Measurements from ENCODE around the gene COL1A1.

Gene COL1A1

GRCh38 chr17:50151937-50152547, 49.4 kb downstream of the COL1A1 start:
- Histone ChIP-seq H3K9me3 (ENCODE audit: control insufficient read depth, insufficient read depth, low read length) (no peaks in the 10 kb centered on the region), H3K36me3 (ENCODE audit: control insufficient read depth, insufficient read depth, low read length) (no peaks in the 10 kb centered on the region), H3K27ac (ENCODE audit: low read length) (no peak overlapping the region), H3K4me3 (ENCODE audit: low read length) (peak overlapping the region; percentile 22; the same call in 1 of the 2 replicates), H3K27me3 (ENCODE audit: control insufficient read depth, insufficient read depth, low read length) (peaks cover 2% of the 10 kb centered on the region; the same call in 1 of the 2 replicates), H3K4me1 (ENCODE audit: control insufficient read depth, insufficient read depth, low read length) (peaks cover 6% of the 10 kb centered on the region)
- WGBS (ENCODE audit: insufficient coverage, insufficient read length), result no CpG with 5 or more reads among the region's 12 CpGs
- DNase-seq (ENCODE audit: low read depth, low spot score), result no peak

GRCh38 chr17:50151041-50151936, 50.1 kb downstream of the COL1A1 start:
- peaks cover 6% of the 10 kb centered on the region for H3K4me1 ChIP-seq (ENCODE audit: control insufficient read depth, insufficient read depth, low read length)
- H3K27me3 ChIP-seq (ENCODE audit: control insufficient read depth, insufficient read depth, low read length), result peaks cover 2% of the 10 kb centered on the region; the same call in 1 of the 2 replicates
- H3K4me3 ChIP-seq (ENCODE audit: low read length), result peak overlapping the region; percentile 44; the same call in 1 of the 2 replicates
- no peak overlapping the region for H3K27ac ChIP-seq (ENCODE audit: low read length)
- no peaks in the 10 kb centered on the region for H3K9me3 ChIP-seq (ENCODE audit: control insufficient read depth, insufficient read depth, low read length)
- H3K36me3 ChIP-seq (ENCODE audit: control insufficient read depth, insufficient read depth, low read length), result no peaks in the 10 kb centered on the region
- WGBS (ENCODE audit: insufficient coverage, insufficient read length), result no CpG with 5 or more reads among the region's 40 CpGs
- no peak for DNase-seq (ENCODE audit: low read depth, low spot score)

GRCh38 chr17:50150354-50151040, 50.9 kb downstream of the COL1A1 start, which contains the start of gene PPP1R9B:
Gene PPP1R9B (minus strand): TSS chr17:50150677. CDS start chr17:50150513, 164 bp downstream.
- Histone ChIP-seq H3K9me3 (ENCODE audit: control insufficient read depth, insufficient read depth, low read length) (no peaks in the 10 kb centered on the region), H3K4me3 (ENCODE audit: low read length) (peak within 1 kb of the TSS; percentile 44; the same call in 1 of the 2 replicates), H3K27me3 (ENCODE audit: control insufficient read depth, insufficient read depth, low read length) (peaks cover 2% of the 10 kb centered on the region; the same call in 1 of the 2 replicates), H3K27ac (ENCODE audit: low read length) (no peak within 1 kb of the TSS), H3K4me1 (ENCODE audit: control insufficient read depth, insufficient read depth, low read length) (peaks cover 5% of the 10 kb centered on the region), H3K36me3 (ENCODE audit: control insufficient read depth, insufficient read depth, low read length) (no peaks in the 10 kb centered on the region)
- WGBS (ENCODE audit: insufficient coverage, insufficient read length), result no CpG with 5 or more reads among the region's 69 CpGs
- no peak for DNase-seq (ENCODE audit: low read depth, low spot score)

- Histone ChIP-seq H3K4me1 (ENCODE audit: control insufficient read depth, insufficient read depth, low read length) (peaks cover 5% of the 10 kb centered on the region), H3K9me3 (ENCODE audit: control insufficient read depth, insufficient read depth, low read length) (no peaks in the 10 kb centered on the region), H3K4me3 (ENCODE audit: low read length) (peak overlapping the region; percentile 44; the same call in 1 of the 2 replicates), H3K27me3 (ENCODE audit: control insufficient read depth, insufficient read depth, low read length) (peaks cover 2% of the 10 kb centered on the region; the same call in 1 of the 2 replicates), H3K27ac (ENCODE audit: low read length) (no peak overlapping the region), H3K36me3 (ENCODE audit: control insufficient read depth, insufficient read depth, low read length) (peaks cover 3% of the 10 kb centered on the region; the same call in 1 of the 2 replicates)
- no peak for DNase-seq (ENCODE audit: low read depth, low spot score)
- no CpG with 5 or more reads among the region's 123 CpGs for WGBS (ENCODE audit: insufficient coverage, insufficient read length)
These were observed 51.7 kb downstream of the COL1A1 start for GRCh38 chr17:50149417-50150353.

GRCh38 chr17:50149091-50149416, 52.4 kb downstream of the COL1A1 start:
- WGBS (ENCODE audit: insufficient coverage, insufficient read length), result no CpG with 5 or more reads among the region's 30 CpGs
- Histone ChIP-seq H3K36me3 (ENCODE audit: control insufficient read depth, insufficient read depth, low read length) (peaks cover 3% of the 10 kb centered on the region; the same call in 1 of the 2 replicates), H3K9me3 (ENCODE audit: control insufficient read depth, insufficient read depth, low read length) (no peaks in the 10 kb centered on the region)

GRCh38 chr17:50148226-50149090, 53.0 kb downstream of the COL1A1 start:
- Histone ChIP-seq H3K9me3 (ENCODE audit: control insufficient read depth, insufficient read depth, low read length) (no peaks in the 10 kb centered on the region), H3K27ac (ENCODE audit: low read length) (no peak overlapping the region), H3K4me1 (ENCODE audit: control insufficient read depth, insufficient read depth, low read length) (peaks cover 5% of the 10 kb centered on the region), H3K4me3 (ENCODE audit: low read length) (peak overlapping the region; percentile 28; the same call in 1 of the 2 replicates), H3K27me3 (ENCODE audit: control insufficient read depth, insufficient read depth, low read length) (peaks cover 2% of the 10 kb centered on the region; the same call in 1 of the 2 replicates), H3K36me3 (ENCODE audit: control insufficient read depth, insufficient read depth, low read length) (peaks cover 3% of the 10 kb centered on the region; the same call in 1 of the 2 replicates)
- no CpG with 5 or more reads among the region's 25 CpGs for WGBS (ENCODE audit: insufficient coverage, insufficient read length)
- DNase-seq (ENCODE audit: low read depth, low spot score), result no peak

More at GRCh38 chr17:50149091-50149416, 52.4 kb downstream of the COL1A1 start:
- H3K4me1 ChIP-seq (ENCODE audit: control insufficient read depth, insufficient read depth, low read length), result peaks cover 5% of the 10 kb centered on the region
- peak overlapping the region; percentile 44; the same call in 1 of the 2 replicates for H3K4me3 ChIP-seq (ENCODE audit: low read length)
- H3K27ac ChIP-seq (ENCODE audit: low read length), result no peak overlapping the region
- no peak for DNase-seq (ENCODE audit: low read depth, low spot score)
- peaks cover 2% of the 10 kb centered on the region; the same call in 1 of the 2 replicates for H3K27me3 ChIP-seq (ENCODE audit: control insufficient read depth, insufficient read depth, low read length)

GRCh38 chr17:50147841-50148225, 53.6 kb downstream of the COL1A1 start:
- H3K27me3 ChIP-seq (ENCODE audit: control insufficient read depth, insufficient read depth, low read length), result peaks cover 2% of the 10 kb centered on the region; the same call in 1 of the 2 replicates
- H3K4me1 ChIP-seq (ENCODE audit: control insufficient read depth, insufficient read depth, low read length), result peaks cover 5% of the 10 kb centered on the region
- no peak overlapping the region for H3K4me3 ChIP-seq (ENCODE audit: low read length)
- H3K36me3 ChIP-seq (ENCODE audit: control insufficient read depth, insufficient read depth, low read length), result peaks cover 3% of the 10 kb centered on the region; the same call in 1 of the 2 replicates
- no peak for DNase-seq (ENCODE audit: low read depth, low spot score)
- no CpG with 5 or more reads among the region's 5 CpGs for WGBS (ENCODE audit: insufficient coverage, insufficient read length)
- no peaks in the 10 kb centered on the region for H3K9me3 ChIP-seq (ENCODE audit: control insufficient read depth, insufficient read depth, low read length)
- H3K27ac ChIP-seq (ENCODE audit: low read length), result no peak overlapping the region

GRCh38 chr17:50146927-50147665, 54.3 kb downstream of the COL1A1 start:
- no peak overlapping the region for H3K27ac ChIP-seq (ENCODE audit: low read length)
- H3K9me3 ChIP-seq (ENCODE audit: control insufficient read depth, insufficient read depth, low read length), result no peaks in the 10 kb centered on the region
- H3K4me1 ChIP-seq (ENCODE audit: control insufficient read depth, insufficient read depth, low read length), result peaks cover 5% of the 10 kb centered on the region
- no peak for DNase-seq (ENCODE audit: low read depth, low spot score)
- no CpG with 5 or more reads among the region's 15 CpGs for WGBS (ENCODE audit: insufficient coverage, insufficient read length)
- H3K27me3 ChIP-seq (ENCODE audit: control insufficient read depth, insufficient read depth, low read length), result peaks cover 2% of the 10 kb centered on the region; the same call in 1 of the 2 replicates
- no peak overlapping the region for H3K4me3 ChIP-seq (ENCODE audit: low read length)
- peaks cover 3% of the 10 kb centered on the region; the same call in 1 of the 2 replicates for H3K36me3 ChIP-seq (ENCODE audit: control insufficient read depth, insufficient read depth, low read length)

Measured in iPS DF 6.9 (cell line).